ENCODE results near the gene ZP1. TPM values are rescaled to one million over a fixed set of nuclear protein-coding genes. Genes with fewer than 3 reads are reported as not detected.

The ZP1 gene
- total RNA-seq, 2 experiments from 2014 or later: not detected

GRCh38 chr11:60874421-60875365 lies 7.4 kb downstream of the ZP1 start:
- no peaks in the 10 kb centered on the region for H3K79me2 ChIP-seq (ENCODE audit: insufficient read depth, low read depth, low read length)
- no peak overlapping the region for H2AFZ ChIP-seq (ENCODE audit: low read length)
- H3K27ac ChIP-seq (ENCODE audit: low read depth, low read length, poor library complexity, severe bottlenecking): no peak overlapping the region
- ChIA-PET CTCF (ENCODE audit: unreplicated experiment) (no interaction called here), POLR2A (interaction anchor here (2.3 kb wide), 1 partner anchor 13 kb away, joined by 7 read pairs; no protein-coding TSS in a partner anchor)
- H3K9me2 ChIP-seq (ENCODE audit: insufficient read depth, low read length): no peaks in the 10 kb centered on the region
- BruUV-seq (replicated peaks): no TSS peak
- peaks cover 20% of the 10 kb centered on the region; the same call in 1 of the 2 replicates for H3K36me3 ChIP-seq (ENCODE audit: insufficient read depth, low read length)
- no peak for DNase-seq (ENCODE audit: low spot score)
- no peaks in the 10 kb centered on the region for H4K20me1 ChIP-seq (ENCODE audit: insufficient read depth, low read length)
- no peaks in the 10 kb centered on the region for H3K4me1 ChIP-seq (ENCODE audit: insufficient read depth, low read length, poor library complexity, severe bottlenecking)
- no peak overlapping the region for H3K4me2 ChIP-seq (ENCODE audit: low read length)
- intact Hi-C loops (cut with micrococcal nuclease; ENCODE audit: unreplicated experiment): no loop called here
- H3K9me3 ChIP-seq (ENCODE audit: low read length): no peaks in the 10 kb centered on the region
- H3K4me3 ChIP-seq (ENCODE audit: low read depth, low read length, poor library complexity, severe bottlenecking): no peak overlapping the region
- no peak for TF ChIP-seq EZH2phosphoT487 (IDR thresholded peaks at IDR 0.05; ENCODE audit: borderline replicate concordance, low read depth, low read length)
- TF ChIP-seq CTCF (conservative IDR thresholded peaks at IDR 0.05; ENCODE audit: low read length): no peak

- no peaks in the 10 kb centered on the region for H3K79me2 ChIP-seq (ENCODE audit: insufficient read depth, low read depth, low read length)
- no peak overlapping the region for H3K4me2 ChIP-seq (ENCODE audit: low read length)
- BruUV-seq (replicated peaks): no TSS peak
- POLR2A ChIA-PET: interaction anchor here (0.8 to 2.3 kb wide), 2 partner anchors 10 to 12 kb away, joined by 3 to 7 read pairs; no protein-coding TSS in a partner anchor
- H3K27ac ChIP-seq (ENCODE audit: low read depth, low read length, poor library complexity, severe bottlenecking): no peak overlapping the region
- CTCF ChIA-PET (ENCODE audit: unreplicated experiment): no interaction called here
- H3K9me3 ChIP-seq (ENCODE audit: low read length): no peaks in the 10 kb centered on the region
- peaks cover 28% of the 10 kb centered on the region for H3K36me3 ChIP-seq (ENCODE audit: insufficient read depth, low read length)
- no peak overlapping the region for H3K4me3 ChIP-seq (ENCODE audit: low read depth, low read length, poor library complexity, severe bottlenecking)
- H3K4me1 ChIP-seq (ENCODE audit: insufficient read depth, low read length, poor library complexity, severe bottlenecking): no peaks in the 10 kb centered on the region
- no peak for DNase-seq (ENCODE audit: low spot score)
- intact Hi-C loops (cut with micrococcal nuclease; ENCODE audit: unreplicated experiment): no loop called here
- no peak overlapping the region for H2AFZ ChIP-seq (ENCODE audit: low read length)
- no peak for TF ChIP-seq CTCF (conservative IDR thresholded peaks at IDR 0.05; ENCODE audit: low read length)
- H4K20me1 ChIP-seq (ENCODE audit: insufficient read depth, low read length): no peaks in the 10 kb centered on the region
- no peaks in the 10 kb centered on the region for H3K9me2 ChIP-seq (ENCODE audit: insufficient read depth, low read length)
Observed at GRCh38 chr11:60875366-60876167, 8.2 kb downstream of the ZP1 start.

Data from OCI-LY7 (cell line).